Right atrium auricular region (tissue), 2 donors: Measurements from ENCODE around the gene WNT7A. TPM values are rescaled to one million over a fixed set of nuclear protein-coding genes. Genes with fewer than 3 reads are reported as not detected.

Experiments used
- DNase-seq: peaks from one replicate; pipeline ENCODE4 v3.0.0-alpha.2; 2019; ENCODE audit warnings: low spot score
- H3K27ac ChIP-seq, 2 donors: fragments of 200-600 bp; sonication (generic); 1 replicate in 1 of 2; 2 replicates in 1 of 2; pipeline ENCODE4 v1.5.1; 2016 to 2019
- H3K27me3 ChIP-seq, 2 donors: fragments of 200-600 bp; sonication (generic); one replicate each; pipeline versions ENCODE4 v1.5.1 to v1.6.0; 2017 to 2019
- H3K36me3 ChIP-seq: fragments of 200-600 bp; sonication (generic); one replicate; pipeline ENCODE4 v1.5.1; 2016
- H3K4me1 ChIP-seq, 2 donors: fragments of 200-600 bp; sonication (generic); one replicate each; pipeline versions ENCODE4 v1.5.1 to v1.6.0; 2017 to 2019
- H3K4me3 ChIP-seq, 2 donors: fragments of 200-600 bp; sonication (generic); 1 replicate in 1 of 2; 2 replicates in 1 of 2; pipeline ENCODE4 v1.5.1; 2017 to 2019; ENCODE audit warnings: mild to moderate bottlenecking in 1 of 2, moderate library complexity in 1 of 2
- H3K9me3 ChIP-seq, 2 donors: fragments of 200-600 bp; sonication (generic); one replicate each; pipeline ENCODE4 v1.5.1; 2019
- CTCF ChIP-seq, 2 donors: fragments of 200-600 bp; sonication (generic); IDR thresholded peaks; one replicate each; pipeline ENCODE4 v1.5.1; 2019; ENCODE audit warnings: antibody characterized with exemption in 2 of 2
- total RNA-seq, 2 donors: library from RNA; depleted of rRNA; stranded (reverse); fragments of >200 nt; gene quantifications; one replicate each; pipeline ENCODE4 v1.1.0, GENCODE V29; 2016

WNT7A gene
- total RNA-seq, 2 donors from 2014 or later: not detected

- H3K27ac ChIP-seq: no peak overlapping the region
- no peak overlapping the region for H3K4me3 ChIP-seq
- H3K9me3 ChIP-seq: peaks cover 13 to 38% of the 10 kb centered on the region in 2 donors
- no peaks in the 10 kb centered on the region for H3K27me3 ChIP-seq
- H3K4me1 ChIP-seq: peaks cover 0 to 17% of the 10 kb centered on the region in 2 donors
- no peak for DNase-seq
- no peaks in the 10 kb centered on the region for H3K36me3 ChIP-seq
- TF ChIP-seq CTCF (IDR thresholded peaks at IDR 0.05): no peak
Measured at GRCh38 chr3:13898346-13898745, 18.5 kb upstream of the WNT7A start.

GRCh38 chr3:13896473-13897154 lies 16.7 kb upstream of the WNT7A start:
- peak; percentile 45 to 74 for TF ChIP-seq CTCF (IDR thresholded peaks at IDR 0.05)
- H3K4me3 ChIP-seq: peak overlapping the region; percentile 46 to 64
- H3K27ac ChIP-seq: no peak overlapping the region
- DNase-seq: no peak
- peaks cover 0 to 20% of the 10 kb centered on the region in 2 donors for H3K9me3 ChIP-seq
- peaks cover 0 to 17% of the 10 kb centered on the region in 2 donors for H3K4me1 ChIP-seq
- H3K27me3 ChIP-seq: no peaks in the 10 kb centered on the region
- H3K36me3 ChIP-seq: no peaks in the 10 kb centered on the region

- Histone ChIP-seq H3K4me3 (peak overlapping the region; percentile 46 to 64), H3K36me3 (no peaks in the 10 kb centered on the region), H3K27me3 (no peaks in the 10 kb centered on the region), H3K27ac (peak overlapping the region; percentile 57 to 74), H3K9me3 (peaks cover 0 to 9% of the 10 kb centered on the region in 2 donors), H3K4me1 (peaks cover 0 to 20% of the 10 kb centered on the region in 2 donors)
- peak; percentile 93 for DNase-seq
- no peak for TF ChIP-seq CTCF (IDR thresholded peaks at IDR 0.05)
Measured at GRCh38 chr3:13895155-13896105, 15.6 kb upstream of the WNT7A start.

GRCh38 chr3:13894807-13895154 lies 14.9 kb upstream of the WNT7A start:
- peaks cover 0 to 20% of the 10 kb centered on the region in 2 donors for H3K4me1 ChIP-seq
- TF ChIP-seq CTCF (IDR thresholded peaks at IDR 0.05): no peak
- H3K9me3 ChIP-seq: peaks cover 0 to 5% of the 10 kb centered on the region in 2 donors
- peak overlapping the region; percentile 46 to 64 for H3K4me3 ChIP-seq
- no peaks in the 10 kb centered on the region for H3K27me3 ChIP-seq
- no peak for DNase-seq
- no peaks in the 10 kb centered on the region for H3K36me3 ChIP-seq
- H3K27ac ChIP-seq: no peak overlapping the region

- no peaks in the 10 kb centered on the region for H3K9me3 ChIP-seq
- no peak for DNase-seq
- no peak overlapping the region for H3K4me3 ChIP-seq
- no peaks in the 10 kb centered on the region for H3K27me3 ChIP-seq
- no peak for TF ChIP-seq CTCF (IDR thresholded peaks at IDR 0.05)
- H3K4me1 ChIP-seq: peaks cover 0 to 20% of the 10 kb centered on the region in 2 donors
- no peak overlapping the region for H3K27ac ChIP-seq
- H3K36me3 ChIP-seq: no peaks in the 10 kb centered on the region
Measured at GRCh38 chr3:13894096-13894806, 14.4 kb upstream of the WNT7A start.
